HG03175 (cell line): ENCODE measurements around the gene TOX3.

Experiments
- ATAC-seq: cut with Tn5 transposase; IDR thresholded peaks from one replicate; pipeline ENCODE4 v1.9.1; 2021; ENCODE audit warnings: mild to moderate bottlenecking, moderate library complexity; ENCODE audit not compliant: unreplicated experiment

The TOX3 gene

GRCh38 chr16:52408191-52408845, 138.6 kb downstream of the TOX3 start:
- ATAC-seq = no peak

- no peak for ATAC-seq
These were observed 139.2 kb downstream of the TOX3 start for GRCh38 chr16:52407778-52408177.

- ATAC-seq = no peak
These were observed 141.5 kb downstream of the TOX3 start for GRCh38 chr16:52405441-52405840.

- no peak for ATAC-seq
These were observed 142.4 kb downstream of the TOX3 start for GRCh38 chr16:52404546-52404945.

GRCh38 chr16:52399116-52399515, 147.8 kb downstream of the TOX3 start:
- ATAC-seq = no peak

- no peak for ATAC-seq
These were observed 148.4 kb downstream of the TOX3 start for GRCh38 chr16:52398491-52398960.

- ATAC-seq = no peak
These were observed 148.9 kb downstream of the TOX3 start for GRCh38 chr16:52398021-52398420.

GRCh38 chr16:52393448-52393847, 153.5 kb downstream of the TOX3 start:
- ATAC-seq = no peak

GRCh38 chr16:52389045-52389444, 157.9 kb downstream of the TOX3 start:
- ATAC-seq = no peak
